NCI-H2227 (cell line): Measurements from ENCODE around the gene TSPAN9.

Experiments
- DNase-seq: peaks from one replicate; lab custom pipeline; 2025; ENCODE audit not compliant: unreplicated experiment; lab: John Stamatoyannopoulos, UW

TSPAN9 gene

GRCh38 chr12:3288690-3289089 lies 211.5 kb downstream of the TSPAN9 start:
- no peak for DNase-seq

GRCh38 chr12:3289702-3290101 lies 212.5 kb downstream of the TSPAN9 start:
- no peak for DNase-seq

- DNase-seq: no peak
These were observed 214.8 kb downstream of the TSPAN9 start for GRCh38 chr12:3291939-3292338.

- no peak for DNase-seq
These were observed 215.7 kb downstream of the TSPAN9 start for GRCh38 chr12:3292677-3293412.

- DNase-seq: no peak
These were observed 216.4 kb downstream of the TSPAN9 start for GRCh38 chr12:3293446-3294161.

- DNase-seq: no peak
These were observed 217.3 kb downstream of the TSPAN9 start for GRCh38 chr12:3294481-3294911.

GRCh38 chr12:3295225-3295624 lies 218.0 kb downstream of the TSPAN9 start:
- DNase-seq: no peak

- no peak for DNase-seq
These were observed 218.6 kb downstream of the TSPAN9 start for GRCh38 chr12:3295646-3296408.

GRCh38 chr12:3296409-3296701 lies 219.2 kb downstream of the TSPAN9 start:
- DNase-seq: no peak

- no peak for DNase-seq
These were observed 221.4 kb downstream of the TSPAN9 start for GRCh38 chr12:3298603-3299002.

- DNase-seq: peak; percentile 81
These were observed 223.0 kb downstream of the TSPAN9 start for GRCh38 chr12:3299929-3300832.

GRCh38 chr12:3300833-3301401 lies 223.7 kb downstream of the TSPAN9 start:
- DNase-seq: no peak

GRCh38 chr12:3302401-3303041 lies 225.3 kb downstream of the TSPAN9 start:
- DNase-seq: no peak

- peak; percentile 15 for DNase-seq
These were observed 226.4 kb downstream of the TSPAN9 start for GRCh38 chr12:3303410-3304136.

GRCh38 chr12:3304436-3305165 lies 227.4 kb downstream of the TSPAN9 start:
- no peak for DNase-seq

- no peak for DNase-seq
These were observed 228.3 kb downstream of the TSPAN9 start for GRCh38 chr12:3305464-3305863.

GRCh38 chr12:3305904-3306619 lies 228.9 kb downstream of the TSPAN9 start:
- DNase-seq: no peak

- DNase-seq: no peak
These were observed 230.2 kb downstream of the TSPAN9 start for GRCh38 chr12:3307389-3307788.
